Activated gamma-delta T cell (primary cell): ENCODE measurements around the gene ROR1.

ENCODE experiments used
- DNase-seq: peaks from one replicate; lab custom pipeline; 2025; lab: John Stamatoyannopoulos, UW

ROR1 gene

DNA sequence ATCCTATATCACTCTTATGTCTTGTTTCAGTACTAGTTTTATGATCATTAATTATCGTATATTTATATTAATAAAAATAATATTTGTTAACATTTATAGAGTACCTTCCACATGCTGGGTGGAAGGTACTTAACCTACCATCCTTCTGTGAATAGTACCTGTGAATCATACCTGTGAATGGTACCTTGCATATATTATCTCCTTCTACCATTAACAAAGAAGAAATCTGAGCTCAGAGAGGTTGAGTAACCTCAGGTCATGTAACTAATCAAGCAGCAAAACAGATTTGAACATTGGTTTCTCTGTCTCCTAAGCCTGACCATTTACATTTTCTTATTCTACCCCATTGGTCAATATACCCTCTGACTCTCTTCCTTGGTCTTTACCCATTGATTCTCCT is 255.2 kb downstream of the ROR1 start:
- no peak for DNase-seq

DNA sequence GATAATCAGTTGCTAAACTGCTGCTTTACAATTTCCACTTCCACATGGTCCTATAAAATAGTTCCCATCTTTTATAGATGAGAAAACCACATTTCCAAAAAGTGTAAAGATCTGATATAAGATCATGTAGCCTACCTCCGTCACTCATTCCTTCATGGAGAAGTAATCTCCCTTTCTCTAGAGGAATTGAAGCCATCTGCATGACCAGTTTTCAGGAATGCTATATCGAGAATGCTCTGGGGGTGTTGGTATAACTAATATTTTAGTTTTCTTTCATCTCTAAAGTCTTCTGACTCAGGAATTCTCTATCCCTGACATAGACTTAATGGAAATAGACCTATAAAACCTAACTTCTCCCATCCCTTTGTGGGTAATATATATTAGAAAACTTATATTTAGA is 256.6 kb downstream of the ROR1 start:
- no peak for DNase-seq

DNA sequence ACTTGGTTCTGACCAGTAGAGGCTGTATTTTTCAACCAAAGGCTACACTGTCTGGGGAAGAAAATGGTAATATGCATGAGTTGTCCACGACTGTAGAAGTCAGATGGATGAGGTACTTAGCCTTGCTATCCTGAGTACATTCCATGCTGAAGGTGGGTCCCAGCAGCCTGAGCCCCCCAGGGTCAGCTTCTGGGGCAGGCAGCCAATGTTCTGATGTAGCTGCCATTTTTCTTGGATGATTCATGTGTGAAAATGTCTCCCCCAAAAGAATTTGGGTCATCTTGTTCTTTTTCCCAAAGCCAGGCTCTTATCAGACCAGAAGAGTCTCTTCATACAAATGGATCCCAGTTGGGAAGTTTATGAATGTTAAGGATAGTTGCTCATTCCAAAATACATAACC is 257.4 kb downstream of the ROR1 start:
- DNase-seq, result no peak

DNA sequence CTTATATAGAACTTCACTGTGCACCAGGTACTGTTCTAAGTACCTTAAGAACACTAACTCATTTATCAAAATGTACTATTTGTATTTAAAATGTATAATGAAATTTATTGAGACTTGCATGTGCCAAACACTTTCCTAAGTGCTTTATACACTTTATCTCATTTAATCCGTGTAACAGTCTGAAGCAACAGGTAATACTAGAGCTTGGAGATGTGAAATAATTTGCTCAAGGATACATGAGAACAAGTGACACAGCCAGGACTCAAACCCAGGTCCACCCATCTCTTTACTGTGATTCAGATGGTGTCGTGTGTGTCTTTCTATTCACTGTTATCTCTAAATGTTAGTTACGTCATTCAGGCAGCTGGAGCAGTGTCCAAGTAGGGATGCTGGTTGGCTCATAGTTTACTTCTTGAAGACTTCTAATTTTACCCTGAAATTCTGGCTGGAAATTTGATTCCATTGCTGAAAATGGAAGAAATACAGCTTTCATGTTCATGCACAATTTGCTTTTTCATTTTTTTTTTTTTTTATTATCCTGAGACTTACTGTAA is 259.9 kb downstream of the ROR1 start:
- DNase-seq, result no peak

DNA sequence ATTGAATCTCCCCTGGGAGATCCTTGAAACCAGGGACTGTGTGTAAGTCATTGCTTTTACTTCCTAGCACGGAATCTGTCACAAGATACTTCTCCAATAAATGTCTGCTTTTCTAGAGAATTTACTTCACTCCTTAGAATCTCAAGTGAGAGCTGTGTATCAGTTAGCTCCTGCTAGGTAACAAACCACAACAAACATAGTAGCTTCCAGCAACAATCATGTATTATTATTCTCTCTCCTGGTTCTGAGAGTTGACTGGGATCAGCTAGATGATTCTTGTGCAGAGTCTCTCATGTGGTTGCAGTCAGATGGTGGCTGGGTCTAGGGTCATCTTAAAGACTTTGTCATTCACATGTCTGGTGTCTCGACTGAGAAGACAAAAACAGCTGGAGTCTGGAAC is 262.7 kb downstream of the ROR1 start:
- no peak for DNase-seq

DNA sequence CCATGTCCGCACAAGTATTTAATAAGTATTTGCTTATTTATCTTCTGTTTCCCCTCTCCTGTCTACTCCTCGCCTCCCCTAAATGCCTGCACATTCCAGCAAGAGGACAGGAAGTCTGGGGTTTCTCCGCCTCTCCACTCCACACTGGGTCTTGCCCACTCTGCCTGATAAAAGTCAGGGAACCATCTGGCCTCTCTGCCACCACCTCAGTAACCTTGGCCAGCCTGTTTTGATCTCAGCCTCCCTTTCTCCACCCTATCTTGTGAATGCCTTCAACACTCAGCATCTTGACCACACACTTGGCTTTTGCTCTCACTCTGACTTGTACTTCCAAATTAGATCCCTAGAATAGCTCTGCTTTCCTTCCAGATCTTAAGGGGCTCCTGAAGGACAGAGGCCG is 264.3 kb downstream of the ROR1 start:
- no peak for DNase-seq

DNA sequence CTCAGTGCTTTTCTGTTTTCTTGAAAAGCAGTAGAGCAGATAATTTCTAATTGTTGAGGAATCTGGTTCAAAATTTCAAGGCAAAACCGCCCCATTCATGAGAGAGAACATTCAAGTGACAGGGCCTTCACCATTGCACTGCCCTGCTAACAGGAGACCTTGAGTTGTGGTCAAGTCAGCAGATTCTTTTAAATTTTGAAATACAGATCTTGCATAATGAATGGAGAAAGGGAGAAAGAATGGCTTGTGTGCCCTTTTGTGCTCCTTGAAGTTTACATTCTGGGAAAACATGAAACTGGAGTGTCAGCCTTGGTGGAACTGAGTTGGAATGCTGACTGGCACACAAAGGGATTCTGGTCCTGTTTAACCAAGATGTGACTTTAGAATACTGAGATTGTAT is 265.1 kb downstream of the ROR1 start:
- DNase-seq, result no peak

DNA sequence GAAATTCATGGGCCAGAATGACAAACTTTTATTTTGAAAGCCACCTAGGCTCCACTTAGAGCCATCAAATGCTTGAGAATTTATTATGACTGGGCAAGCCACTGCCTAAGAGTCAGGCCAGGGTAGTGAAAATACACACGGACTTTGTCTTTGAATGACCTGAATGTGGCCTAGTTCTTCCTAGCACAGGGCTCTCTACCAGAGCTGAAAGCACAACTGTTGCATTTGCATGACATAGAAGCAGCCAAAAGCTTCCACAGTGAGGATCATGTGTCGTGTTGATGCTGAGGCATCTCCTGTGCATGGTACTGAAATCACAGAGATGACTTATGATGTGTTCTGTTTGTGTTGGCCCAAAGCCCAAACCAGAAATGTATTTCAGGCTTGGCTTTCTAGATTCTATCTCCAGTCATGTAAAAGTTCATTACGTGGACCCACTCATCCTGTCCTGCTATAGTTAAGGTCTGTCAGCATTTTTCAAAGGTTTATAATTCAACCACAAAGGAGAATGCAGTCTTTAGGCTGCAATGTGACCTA is 265.6 kb downstream of the ROR1 start:
- no peak for DNase-seq

DNA sequence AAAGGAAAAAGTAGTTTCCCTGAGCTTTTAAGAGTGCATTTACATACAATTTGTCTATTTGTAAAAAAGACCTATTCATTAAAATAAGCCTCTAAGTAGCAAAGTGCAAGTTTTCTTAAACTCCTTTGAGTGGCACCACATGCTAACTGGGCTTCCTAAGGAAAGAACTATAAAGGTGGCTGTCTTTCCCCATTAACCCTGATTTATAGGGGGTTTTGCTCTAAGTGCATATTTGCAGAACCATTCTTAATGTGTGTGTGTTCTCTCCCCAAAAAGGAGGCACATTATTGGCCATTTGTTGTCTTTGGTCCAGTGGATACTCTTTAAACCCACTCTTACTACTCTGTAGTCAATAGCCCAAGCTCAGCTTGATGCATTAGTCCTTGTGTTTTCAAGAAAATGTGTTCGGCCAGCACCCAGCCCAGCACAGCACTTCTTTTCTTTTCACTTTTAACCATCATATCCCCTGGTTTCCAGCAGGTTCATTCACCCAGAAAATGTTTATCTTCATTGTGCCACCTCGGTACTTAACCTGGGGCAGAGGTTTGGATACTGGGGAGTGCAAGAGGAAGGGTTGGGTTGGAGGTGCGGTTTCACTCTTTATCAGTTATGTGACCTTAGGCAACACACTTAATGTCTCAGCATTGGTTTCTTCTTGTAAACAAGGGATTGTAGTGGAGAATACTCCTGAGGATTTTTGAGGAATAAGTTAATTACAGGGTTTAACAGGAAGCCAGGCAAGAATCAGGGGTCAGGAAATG is 267.7 kb downstream of the ROR1 start:
- no peak for DNase-seq

DNA sequence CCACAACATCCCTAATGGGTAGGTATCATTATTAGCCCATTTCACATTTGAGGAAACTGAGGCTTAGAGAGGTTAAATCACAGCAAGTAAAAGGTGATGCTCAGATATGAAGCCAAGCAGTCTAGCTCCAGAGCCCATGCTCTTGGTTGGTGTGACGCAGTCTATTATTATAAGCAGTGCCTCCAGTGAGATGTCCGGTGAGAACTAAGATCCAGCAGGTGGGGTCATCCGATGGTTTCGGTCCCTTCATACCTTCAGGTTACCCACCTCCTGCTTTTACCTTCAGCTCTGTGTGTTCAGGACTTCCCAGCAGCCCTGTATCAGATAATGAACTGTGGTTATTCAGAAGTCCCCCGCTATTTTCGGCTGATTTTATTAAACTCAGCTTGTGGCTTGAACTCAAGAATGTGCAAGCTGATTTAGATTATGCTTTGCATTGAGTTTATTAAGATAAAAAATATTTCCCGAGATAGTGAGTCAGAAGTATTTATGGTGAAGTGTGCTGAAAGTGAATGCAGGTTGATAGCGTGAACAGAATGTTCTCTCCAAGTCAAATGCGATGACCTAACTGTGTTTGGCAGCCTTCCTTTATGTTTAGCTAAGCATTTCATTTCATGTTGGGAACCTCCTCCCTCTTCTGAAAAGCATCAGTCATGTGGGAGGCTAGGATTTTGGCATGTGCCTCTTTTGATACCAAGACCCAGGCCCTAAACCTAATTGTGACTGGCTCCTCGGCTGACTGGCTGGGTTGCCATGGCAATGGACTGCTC is 268.7 kb downstream of the ROR1 start:
- DNase-seq, result no peak

DNA sequence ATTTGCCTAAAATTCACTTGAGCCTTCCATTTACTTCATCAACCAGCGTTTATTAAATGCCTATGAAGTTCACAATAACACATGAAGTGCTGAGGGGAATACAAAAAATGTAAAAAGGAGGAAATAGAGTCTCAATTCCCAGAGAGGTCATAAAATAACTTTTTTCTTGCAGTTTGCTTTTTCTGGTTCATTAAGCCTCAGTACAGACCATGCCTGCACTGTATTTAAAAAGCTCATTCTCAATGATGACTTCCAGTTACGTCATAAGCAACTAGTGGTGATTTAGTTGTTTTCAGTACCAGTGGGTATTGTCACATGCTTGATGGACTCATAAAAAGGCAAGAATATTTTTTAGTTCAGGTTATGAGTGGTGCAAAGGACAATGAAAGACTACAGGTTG is 269.5 kb downstream of the ROR1 start:
- DNase-seq, result no peak

DNA sequence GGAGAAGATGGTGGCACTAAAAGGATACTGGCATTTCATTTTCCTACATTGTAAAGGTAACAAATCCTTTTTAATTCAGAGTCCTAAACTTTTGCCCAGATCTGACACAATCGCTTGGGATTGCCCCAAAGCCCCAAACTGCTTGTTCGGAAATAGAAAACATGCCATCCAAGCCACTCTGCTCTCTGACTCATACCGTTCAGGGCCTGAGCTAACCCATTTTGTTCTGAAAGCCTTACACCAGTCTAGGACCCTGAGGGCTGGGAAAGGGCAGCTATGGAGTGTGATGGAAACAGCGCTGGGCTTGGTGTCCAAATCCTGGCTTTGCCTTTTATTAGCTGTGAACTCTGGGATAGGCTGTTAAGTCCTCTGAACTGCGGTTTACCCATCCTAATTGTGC is 270.2 kb downstream of the ROR1 start:
- no peak for DNase-seq

DNA sequence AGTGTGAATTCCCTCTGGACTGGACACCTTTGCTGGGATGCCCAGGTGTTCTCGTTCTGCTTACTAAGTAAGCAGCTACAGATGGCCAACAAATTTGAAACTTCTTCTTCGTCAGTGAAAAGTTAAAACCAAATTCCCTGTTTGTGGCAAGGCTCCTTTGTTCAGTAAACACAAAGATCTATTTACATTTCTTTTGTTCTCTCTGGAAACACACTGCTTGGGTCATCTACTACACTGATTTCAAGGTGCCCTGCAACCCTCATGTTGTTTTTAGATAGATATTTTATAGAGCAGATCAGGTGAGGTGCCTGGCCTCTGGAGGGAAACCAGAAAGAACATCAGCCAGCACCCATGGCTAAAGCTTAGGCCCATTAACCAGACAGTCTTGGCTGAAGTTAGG is 272.4 kb downstream of the ROR1 start:
- no peak for DNase-seq

DNA sequence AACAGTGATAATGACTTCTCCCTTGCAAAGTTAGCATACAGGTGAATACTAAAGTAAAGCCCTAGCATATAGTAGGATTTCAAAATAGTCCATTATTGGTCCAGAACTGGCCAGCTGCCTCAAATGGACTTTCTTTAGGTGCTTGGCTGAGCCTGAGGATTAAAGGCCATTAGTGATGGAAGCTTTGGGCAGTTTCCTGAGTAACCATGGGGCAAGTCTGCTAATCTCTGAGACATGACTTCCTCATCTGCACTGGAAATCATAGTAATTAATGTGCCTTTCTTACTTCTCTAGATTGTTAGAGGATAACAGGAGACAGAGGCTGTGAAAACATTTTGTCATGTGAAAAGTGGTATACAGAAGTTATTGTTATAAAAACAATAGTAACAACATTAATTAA is 273.1 kb downstream of the ROR1 start:
- no peak for DNase-seq

DNA sequence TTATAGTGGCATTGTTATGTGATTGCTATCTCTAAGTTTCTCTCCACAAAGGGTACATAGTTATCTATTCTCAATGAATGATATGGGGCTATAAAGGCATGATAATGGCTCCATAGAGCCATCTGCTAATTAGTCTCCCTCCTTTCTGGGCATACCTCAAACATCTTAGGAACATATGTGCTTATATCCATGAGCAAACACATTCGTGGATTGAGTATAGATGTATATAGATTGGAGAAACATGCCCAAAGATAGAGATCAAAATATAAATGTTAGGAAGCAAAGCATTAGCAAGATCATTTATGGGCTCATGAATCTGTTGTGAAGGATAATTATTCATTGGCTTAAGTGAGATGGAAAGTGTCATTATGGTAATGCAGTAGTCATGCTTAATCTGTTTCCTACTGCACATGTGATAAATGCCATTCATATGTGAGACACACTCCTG is 273.8 kb downstream of the ROR1 start:
- no peak for DNase-seq

DNA sequence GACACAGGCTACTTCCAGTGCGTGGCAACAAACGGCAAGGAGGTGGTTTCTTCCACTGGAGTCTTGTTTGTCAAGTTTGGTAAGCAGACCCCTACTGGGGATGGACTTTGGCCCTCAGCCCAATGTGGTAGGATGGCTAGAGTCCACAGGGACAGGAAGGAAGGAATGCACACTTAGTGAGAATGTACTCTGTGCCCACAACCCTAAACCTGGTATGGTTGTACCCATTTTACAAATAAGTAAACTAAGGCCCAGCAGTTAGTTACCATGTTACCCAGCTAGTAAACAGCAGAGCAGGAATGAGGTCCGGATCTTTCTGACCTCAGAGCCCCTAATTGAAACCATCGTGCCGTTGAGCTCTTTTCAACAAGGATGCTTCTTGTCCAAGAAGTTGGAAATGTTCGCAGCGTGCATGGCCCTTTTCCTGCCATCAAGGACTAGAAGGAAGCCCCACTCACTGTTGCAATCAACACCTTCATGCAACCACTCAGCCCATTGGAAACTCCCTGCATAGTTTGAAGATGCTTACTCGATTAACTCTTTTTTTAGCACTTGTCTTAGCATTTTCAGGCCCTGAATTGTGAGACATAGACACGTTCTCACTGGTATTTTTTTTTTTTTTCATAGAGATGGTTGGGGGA is 276.2 kb downstream of the ROR1 start:
- DNase-seq, result no peak

DNA sequence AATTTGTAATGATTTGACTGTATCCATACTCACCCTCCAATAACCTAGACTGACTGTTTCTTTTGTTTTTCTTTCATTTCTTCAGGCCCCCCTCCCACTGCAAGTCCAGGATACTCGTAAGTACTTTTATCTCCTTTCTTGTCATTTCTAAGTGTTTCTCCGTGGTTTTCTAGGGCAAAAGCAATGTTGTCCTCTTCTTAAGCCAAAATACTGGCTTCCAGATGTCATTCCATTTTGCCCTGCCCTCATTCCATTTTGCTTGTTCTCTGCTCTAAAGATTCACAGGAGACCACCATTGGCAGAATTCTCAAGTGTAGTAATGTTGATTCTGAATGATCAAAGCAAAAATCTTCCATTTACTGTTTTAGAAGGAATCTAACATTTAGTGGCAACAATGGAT is 276.8 kb downstream of the ROR1 start:
- DNase-seq, result no peak

DNA sequence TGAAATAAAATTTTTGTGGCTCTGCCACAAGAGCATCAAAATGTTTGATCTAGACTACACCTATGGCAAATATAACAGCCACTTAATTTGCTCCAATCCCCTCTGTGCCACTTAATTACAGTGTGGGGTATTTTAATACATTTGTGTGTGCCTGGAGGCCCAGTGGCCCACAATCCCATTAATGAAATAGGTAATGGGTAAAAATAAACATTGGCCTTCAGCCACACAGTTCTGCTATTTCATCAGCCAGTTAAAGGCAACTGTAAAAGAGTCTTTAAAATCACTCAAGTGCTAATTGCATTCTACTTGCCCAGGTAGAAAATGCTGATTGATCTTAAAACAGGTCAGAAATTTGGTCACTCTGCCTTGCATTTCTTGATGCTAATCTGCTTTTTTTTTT is 278.0 kb downstream of the ROR1 start:
- no peak for DNase-seq

DNA sequence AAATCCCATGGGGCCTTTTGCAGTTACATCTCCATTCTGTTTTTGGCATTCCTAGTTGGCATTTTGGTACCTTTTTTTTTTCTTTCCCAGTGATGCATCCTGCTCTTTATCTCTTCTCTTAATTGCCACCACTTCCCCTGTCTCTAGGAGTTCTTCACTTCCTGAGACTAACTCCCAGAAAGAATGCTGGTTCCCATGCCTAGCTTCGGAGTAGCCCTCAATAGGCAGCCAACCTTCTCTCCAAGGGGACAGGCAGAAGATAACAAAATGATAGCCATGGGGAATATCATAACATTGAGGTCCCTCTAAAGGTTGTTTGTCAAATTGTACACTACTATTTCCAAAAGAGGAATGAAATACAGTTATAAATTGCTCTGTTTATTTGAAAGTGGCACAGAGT is 279.0 kb downstream of the ROR1 start:
- DNase-seq, result no peak

DNA sequence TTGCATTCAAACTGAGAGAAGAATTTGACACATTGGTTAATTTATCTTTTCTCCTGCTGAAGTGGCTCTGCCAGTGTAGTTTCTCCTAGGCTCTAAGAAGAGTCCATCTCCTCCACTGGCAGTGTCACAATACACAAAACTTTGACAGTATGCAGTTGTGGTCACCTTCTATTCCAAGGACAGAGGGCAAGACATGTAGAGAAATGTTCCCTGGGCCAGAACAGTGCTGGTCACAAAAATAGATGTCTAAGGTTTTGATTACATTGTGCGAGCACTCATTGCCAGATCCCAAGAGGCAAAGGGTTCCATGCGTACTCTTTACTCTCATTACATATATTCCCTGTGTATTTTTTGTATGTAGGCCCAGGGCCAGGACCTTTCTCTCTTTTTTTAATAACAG is 281.5 kb downstream of the ROR1 start:
- DNase-seq, result no peak

DNA sequence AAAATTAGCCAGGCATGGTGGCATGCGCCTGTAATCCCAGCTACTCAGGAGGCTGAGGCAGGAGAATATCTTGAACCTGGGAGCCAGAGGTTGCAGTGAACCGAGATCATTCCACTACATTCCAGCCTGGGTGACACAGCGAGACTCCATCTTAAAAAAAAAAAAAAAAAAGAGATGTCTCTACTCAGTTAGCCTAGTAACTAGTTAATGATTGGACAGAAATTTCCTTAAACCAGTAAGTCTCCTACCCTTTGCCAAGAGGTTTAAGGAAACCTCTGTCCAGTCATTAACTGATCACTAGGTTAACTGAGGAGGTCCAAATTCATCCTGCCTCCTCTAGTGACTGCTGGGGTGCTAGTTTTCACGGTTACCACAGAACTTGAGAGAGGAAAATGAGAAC is 285.7 kb downstream of the ROR1 start:
- no peak for DNase-seq

DNA sequence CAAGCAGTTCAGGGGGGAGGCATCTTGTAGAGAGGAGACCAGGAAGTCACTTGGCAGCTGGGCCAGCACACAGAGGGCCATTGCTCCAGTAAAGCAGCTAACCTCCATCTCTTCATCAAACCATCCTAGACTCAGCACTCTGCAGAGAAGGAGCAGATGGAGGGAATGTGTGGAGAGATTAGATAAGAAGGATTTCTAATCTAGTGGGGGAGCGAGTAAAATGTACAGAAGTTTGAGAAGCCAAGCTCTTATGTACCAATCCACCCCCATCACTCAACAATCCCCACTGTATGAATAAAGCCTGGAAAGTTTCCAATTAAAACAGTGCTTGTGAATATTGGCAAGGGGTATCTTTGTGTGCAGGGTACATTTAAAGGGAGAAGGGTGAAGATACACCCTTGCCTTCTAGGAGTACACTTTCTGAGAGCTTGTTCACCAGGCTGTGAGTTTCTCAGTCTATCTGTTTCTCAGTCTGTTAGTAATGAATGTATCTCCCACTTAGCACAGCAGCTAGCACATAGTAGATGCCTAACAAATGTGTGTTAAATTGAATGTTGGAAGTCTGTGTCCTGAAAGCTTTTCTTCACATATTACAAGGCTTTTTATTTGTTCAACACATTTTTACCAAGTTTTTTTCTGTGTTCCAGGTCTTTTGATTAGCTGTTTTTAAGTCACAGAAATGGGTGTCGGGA is 286.9 kb downstream of the ROR1 start:
- DNase-seq, result no peak
